ENCODE measurements around the gene ZIC2. TPM values are rescaled to one million over a fixed set of nuclear protein-coding genes. Genes with fewer than 3 reads are reported as not detected.

Gene ZIC2
- total RNA-seq, 4 donors from 2014 or later, result not detected

- peaks cover 0 to 8% (median 0%) of the 10 kb centered on the region in 4 donors for H3K9me3 ChIP-seq
- peaks cover 5 to 37% (median 13%) of the 10 kb centered on the region in 4 donors for H3K4me1 ChIP-seq
- peaks cover 0 to 77% of the 10 kb centered on the region in 2 donors for H3K27me3 ChIP-seq
- peak overlapping the region in 3 of 4 donors; percentile 45 to 54 (median 46) for H3K4me3 ChIP-seq
- TF ChIP-seq, protein P1, sequence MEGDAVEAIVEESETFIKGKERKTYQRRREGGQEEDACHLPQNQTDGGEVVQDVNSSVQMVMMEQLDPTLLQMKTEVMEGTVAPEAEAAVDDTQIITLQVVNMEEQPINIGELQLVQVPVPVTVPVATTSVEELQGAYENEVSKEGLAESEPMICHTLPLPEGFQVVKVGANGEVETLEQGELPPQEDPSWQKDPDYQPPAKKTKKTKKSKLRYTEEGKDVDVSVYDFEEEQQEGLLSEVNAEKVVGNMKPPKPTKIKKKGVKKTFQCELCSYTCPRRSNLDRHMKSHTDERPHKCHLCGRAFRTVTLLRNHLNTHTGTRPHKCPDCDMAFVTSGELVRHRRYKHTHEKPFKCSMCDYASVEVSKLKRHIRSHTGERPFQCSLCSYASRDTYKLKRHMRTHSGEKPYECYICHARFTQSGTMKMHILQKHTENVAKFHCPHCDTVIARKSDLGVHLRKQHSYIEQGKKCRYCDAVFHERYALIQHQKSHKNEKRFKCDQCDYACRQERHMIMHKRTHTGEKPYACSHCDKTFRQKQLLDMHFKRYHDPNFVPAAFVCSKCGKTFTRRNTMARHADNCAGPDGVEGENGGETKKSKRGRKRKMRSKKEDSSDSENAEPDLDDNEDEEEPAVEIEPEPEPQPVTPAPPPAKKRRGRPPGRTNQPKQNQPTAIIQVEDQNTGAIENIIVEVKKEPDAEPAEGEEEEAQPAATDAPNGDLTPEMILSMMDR (IDR thresholded peaks at IDR 0.05), result no peak
- TF ChIP-seq POLR2A (IDR thresholded peaks at IDR 0.05), result no peak
- H3K36me3 ChIP-seq, result no peaks in the 10 kb centered on the region
- DNase-seq, result peak in 1 of 3 donors; percentile 48
- no peak overlapping the region for H3K27ac ChIP-seq
These were observed 11.5 kb upstream of the ZIC2 start for GRCh38 chr13:99969919-99970650.

DNA sequence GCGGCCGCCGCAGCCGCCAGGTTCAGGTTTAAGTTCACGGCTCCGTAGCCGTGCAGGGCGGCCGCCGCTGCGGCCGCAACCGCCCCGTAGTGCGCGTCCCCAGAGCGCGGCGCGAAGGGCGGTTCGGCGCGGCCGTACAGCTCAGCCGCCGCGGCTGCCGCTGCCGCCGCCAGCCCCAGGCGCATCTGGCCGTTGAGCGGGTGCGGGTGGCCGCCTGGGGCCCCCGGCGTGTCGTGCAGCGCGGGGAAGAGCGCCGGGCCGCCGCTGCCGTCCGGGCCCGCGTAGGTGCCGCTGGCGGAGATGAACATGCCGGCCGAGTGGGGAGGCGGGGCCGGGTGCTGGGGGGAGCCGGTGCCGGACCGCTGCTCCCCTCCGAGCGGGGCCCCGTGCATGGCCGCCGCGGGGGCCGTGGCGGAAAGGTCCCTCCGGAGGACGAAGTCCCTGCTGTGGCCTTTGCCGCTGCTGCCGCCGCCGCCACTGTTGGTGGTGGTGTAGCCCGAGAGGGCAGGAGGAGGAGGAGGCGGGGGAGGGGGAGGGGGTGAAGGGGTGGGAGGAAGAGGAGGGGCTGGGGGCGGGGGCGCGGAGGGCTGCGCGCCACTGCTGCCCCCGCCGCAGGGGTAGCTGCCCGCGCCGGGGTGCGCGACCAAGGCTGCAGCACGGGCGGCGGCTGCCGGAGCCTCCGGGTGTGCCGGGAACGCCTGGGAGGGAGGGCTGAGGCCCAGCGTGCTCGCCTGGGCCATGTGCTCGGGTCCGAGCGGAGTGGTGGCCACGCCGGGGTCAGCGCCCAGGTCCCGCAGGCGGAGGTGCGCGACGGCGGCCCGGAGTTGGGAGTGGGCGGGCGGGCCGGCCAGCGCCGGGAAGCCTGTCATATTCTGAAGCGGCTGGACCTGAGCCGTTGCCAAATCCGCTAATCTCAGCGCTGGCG is 10.7 kb upstream of the ZIC2 start:
- Histone ChIP-seq H3K36me3 (no peaks in the 10 kb centered on the region), H3K4me1 (peaks cover 5 to 37% (median 13%) of the 10 kb centered on the region in 4 donors), H3K9me3 (peaks cover 0 to 14% (median 0%) of the 10 kb centered on the region in 4 donors), H3K27me3 (peaks cover 0 to 79% of the 10 kb centered on the region in 2 donors), H3K27ac (no peak overlapping the region), H3K4me3 (peak overlapping the region in 3 of 4 donors; percentile 45 to 54 (median 46))
- TF ChIP-seq, protein P1 (IDR thresholded peaks at IDR 0.05), result no peak
- TF ChIP-seq POLR2A (IDR thresholded peaks at IDR 0.05), result no peak
- DNase-seq, result peak in 1 of 3 donors; percentile 37

- Histone ChIP-seq H3K4me3 (peak within 1 kb of the TSS in 3 of 4 donors; percentile 45 to 54 (median 46)), H3K27me3 (peaks cover 0 to 83% of the 10 kb centered on the region in 2 donors), H3K27ac (no peak within 1 kb of the TSS), H3K36me3 (no peaks in the 10 kb centered on the region), H3K9me3 (peaks cover 0 to 14% (median 0%) of the 10 kb centered on the region in 4 donors), H3K4me1 (peaks cover 5 to 37% (median 13%) of the 10 kb centered on the region in 4 donors)
- DNase-seq, result peak in 1 of 3 donors; percentile 11
- TF ChIP-seq, protein P1 (IDR thresholded peaks at IDR 0.05), result no peak
- no peak for TF ChIP-seq POLR2A (IDR thresholded peaks at IDR 0.05)
These were observed 9.9 kb upstream of the ZIC2 start, which contains the start of gene ZIC5 for GRCh38 chr13:99971576-99972189. ZIC5 (minus strand) TSS chr13:99971767; CDS start chr13:99971603, 164 bp downstream.

DNA sequence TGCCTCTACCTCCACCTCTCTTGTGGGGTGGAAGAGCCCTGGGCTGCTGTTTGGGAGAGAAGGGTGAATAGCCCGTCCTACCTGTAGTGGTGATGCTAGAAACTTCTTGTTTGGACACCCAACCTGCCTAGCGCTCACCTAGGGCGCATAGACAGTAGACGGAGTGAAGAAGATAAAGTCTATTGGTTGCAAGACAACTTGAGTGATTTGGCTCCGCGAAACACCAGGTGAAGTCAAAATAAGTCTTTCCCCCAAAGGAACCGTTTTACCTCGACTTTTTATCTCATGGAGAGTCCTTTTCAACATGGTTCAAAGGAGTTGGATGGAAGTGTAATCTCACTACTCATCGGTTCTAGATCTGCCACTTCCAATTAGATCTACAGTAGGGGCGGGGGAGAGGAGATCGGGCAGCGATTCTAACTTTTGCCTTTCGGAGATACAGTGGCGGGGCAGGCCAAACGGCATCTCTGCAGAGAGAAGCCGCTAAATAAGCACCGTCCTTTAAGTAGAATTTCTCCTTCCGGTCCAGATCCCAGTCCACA is 9.3 kb upstream of the ZIC2 start:
- Histone ChIP-seq H3K9me3 (peaks cover 0 to 14% (median 0%) of the 10 kb centered on the region in 4 donors), H3K27ac (no peak overlapping the region), H3K27me3 (peaks cover 0 to 88% of the 10 kb centered on the region in 2 donors), H3K4me1 (peaks cover 5 to 37% (median 13%) of the 10 kb centered on the region in 4 donors), H3K36me3 (no peaks in the 10 kb centered on the region), H3K4me3 (no peak overlapping the region)
- TF ChIP-seq, protein P1 (IDR thresholded peaks at IDR 0.05), result no peak
- TF ChIP-seq POLR2A (IDR thresholded peaks at IDR 0.05), result no peak
- peak in 1 of 3 donors; percentile 15 for DNase-seq
